Stimulated activated CD4-positive, alpha-beta T cell treated with anti-CD3 and anti-CD28 coated beads, Interleukin-2, amount 100 ng/mL, for 48 hours (primary cell): ENCODE data around the gene U2AF2.
"Not testable (repeated sequence)": the region's sequence is repeated elsewhere in the genome, so short reads cannot be mapped to it uniquely, and the experiment has no call there.

ENCODE experiments used
- DNase-seq, 2 donors: peaks; one replicate each; pipeline ENCODE4 v3.0.0-alpha.2; 2020

U2AF2 gene

DNA sequence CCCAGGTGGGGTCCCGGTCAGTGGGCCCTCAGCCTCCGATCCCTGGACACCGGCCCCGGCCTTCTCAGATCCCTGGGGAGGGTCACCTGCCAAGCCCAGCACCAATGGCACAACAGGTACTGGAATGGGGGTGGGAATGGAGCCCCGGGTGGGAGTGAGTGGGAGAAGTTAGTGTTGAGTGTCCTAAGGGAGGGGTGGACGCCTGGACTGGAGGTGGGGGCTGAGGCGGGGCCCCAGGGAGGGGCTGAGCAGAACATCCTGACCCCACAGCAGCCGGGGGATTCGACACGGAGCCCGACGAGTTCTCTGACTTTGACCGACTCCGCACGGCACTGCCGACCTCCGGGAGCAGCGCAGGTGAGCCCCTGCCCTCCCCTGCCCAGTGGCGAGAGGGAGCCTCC is 37.8 kb downstream of the U2AF2 start:
- no peak for DNase-seq

- DNase-seq = no peak
Observed at GRCh38 chr19:55693336-55693974, 38.6 kb downstream of the U2AF2 start.

DNA sequence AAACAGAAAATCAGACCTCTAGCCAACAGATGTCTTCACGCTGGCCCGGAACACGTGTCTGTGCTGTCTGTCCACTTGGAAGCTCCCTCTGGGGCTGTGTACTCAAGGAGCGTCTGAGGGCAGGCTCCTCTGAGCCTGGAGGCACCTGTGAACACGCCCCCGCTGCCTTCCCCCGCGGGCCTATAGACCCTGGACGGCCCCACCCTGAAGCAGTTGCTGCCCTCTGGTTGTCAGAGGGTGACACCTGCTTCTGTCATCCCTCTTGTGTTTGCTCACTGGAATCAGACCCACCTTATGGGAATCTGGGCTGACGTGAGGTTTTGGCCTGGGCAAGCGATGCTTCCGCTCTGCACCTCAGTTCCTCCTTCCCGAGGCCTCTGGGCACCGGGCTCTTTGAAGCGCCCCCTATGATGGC is 39.4 kb downstream of the U2AF2 start:
- no peak for DNase-seq

- no peak for DNase-seq
Observed at GRCh38 chr19:55694656-55695491, 40.0 kb downstream of the U2AF2 start.

DNA sequence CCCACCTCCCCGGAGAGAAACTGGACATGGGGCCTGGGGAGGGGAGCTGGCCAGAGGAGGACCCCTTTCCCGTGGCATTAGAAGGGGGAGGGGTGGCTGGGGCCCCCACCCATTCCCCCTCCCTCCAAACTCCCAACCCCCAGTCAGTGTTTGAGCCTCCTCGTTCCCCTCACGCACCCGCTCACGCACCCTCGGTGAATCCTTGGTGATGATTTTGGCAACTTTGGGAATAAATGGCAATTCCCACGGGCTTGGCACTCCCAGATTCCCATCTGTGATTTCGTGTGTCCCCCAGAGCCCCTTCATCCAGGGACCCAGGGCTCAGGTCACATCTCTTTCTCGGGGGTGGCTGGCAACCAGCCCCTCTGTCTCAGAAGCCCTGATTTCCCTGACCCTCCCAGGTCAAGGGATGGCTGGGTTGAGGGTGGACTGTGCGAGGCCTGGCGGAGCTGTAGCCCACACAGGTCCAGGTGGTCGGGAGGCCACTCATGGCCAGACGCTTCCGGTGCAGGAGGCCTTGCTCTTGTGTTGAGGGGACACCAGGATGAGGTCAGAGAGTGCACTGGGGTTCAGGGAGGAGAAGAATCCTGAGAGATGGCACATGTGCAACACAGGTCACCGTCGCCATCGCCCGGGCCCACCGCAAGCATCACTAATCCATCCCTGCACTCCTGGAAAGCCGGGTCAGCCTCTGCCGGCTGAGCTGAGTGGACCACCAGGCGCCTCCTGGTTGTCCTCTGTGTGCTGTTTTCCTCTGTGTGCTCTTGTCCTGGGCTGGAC is 40.9 kb downstream of the U2AF2 start:
- no peak for DNase-seq

GRCh38 chr19:55696301-55697068 is 41.6 kb downstream of the U2AF2 start:
- no peak for DNase-seq

DNA sequence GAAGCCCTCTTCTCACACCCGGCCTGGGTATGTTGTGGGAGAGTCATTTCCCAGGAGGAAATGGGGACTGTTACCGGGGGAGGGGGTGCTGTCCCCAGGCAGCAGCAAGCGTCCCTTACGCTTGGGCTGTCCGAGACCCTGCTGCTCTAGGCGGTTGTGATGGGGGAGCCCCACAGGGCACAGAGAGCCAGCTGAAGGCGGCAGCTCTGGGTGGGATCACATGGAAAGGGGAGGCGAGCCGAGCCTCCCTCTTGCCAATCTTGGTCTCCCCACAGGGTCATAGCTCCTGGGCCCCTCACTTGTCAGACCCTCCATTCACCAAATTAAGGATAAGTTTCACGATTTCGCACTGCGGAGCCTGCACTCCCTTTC is 42.2 kb downstream of the U2AF2 start:
- no peak for DNase-seq

DNA sequence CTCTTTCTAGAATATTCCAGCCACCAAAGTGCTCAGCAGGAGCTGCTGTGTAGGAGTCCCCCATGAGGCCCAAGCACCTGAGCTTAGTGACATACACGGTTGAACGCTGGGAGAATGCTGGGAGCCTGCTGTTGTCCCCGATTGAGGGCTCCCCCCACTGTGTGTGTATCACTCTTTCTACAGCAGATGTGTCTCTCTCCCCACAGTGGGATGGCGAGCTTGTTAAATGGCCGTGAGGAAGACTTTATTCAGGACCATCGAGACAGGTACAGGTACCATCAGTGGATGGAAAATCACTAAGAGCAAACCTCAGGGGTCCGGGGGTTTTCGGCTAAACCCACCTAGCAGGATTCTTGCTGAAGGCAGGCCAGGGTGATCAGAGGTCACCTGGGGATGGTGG is 42.9 kb downstream of the U2AF2 start:
- no peak for DNase-seq

DNA sequence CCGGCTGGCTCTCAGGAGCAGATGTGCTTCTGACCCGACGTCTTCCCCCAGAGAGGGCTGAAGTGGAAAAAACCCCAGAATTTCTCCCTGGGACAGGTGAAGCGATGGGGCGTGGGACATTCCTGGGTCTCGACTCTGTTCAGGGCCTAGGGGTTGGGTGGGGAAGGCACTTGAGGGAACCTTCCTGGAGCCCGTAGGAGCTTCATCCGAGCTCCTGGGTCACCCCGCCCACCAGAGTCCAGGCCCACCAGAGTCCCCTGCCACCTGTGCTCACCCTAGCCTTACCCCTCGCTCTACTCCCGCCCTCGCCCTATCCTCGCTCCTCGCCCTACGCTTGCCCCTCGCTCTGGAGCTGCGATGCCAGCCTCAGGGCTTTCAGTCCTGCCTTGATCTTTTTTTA is 43.4 kb downstream of the U2AF2 start:
- no peak for DNase-seq

DNA sequence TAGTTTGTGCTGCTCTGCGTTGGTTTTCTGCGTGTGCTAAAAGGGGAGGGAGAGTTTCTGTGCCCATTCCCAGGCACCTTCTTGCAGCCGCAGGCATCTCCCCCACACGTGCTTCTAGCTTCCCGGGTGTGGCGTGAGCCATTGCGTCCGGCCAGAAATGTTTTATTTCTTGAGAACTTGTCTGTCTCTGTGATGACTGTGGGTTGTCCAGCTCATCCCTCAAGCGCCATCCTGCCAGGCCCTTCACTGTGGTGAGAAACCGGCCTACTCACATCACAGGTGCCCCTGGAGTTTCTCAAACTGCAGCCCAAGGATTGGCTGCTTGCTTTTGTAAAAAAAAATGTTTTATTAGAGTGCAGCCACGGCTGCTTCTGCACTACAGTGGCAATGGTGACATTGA is 44.4 kb downstream of the U2AF2 start:
- DNase-seq = no peak

GRCh38 chr19:55700813-55701212 is 46.0 kb downstream of the U2AF2 start:
- no peak for DNase-seq

GRCh38 chr19:55702131-55702627 is 47.3 kb downstream of the U2AF2 start:
- DNase-seq = no peak

DNA sequence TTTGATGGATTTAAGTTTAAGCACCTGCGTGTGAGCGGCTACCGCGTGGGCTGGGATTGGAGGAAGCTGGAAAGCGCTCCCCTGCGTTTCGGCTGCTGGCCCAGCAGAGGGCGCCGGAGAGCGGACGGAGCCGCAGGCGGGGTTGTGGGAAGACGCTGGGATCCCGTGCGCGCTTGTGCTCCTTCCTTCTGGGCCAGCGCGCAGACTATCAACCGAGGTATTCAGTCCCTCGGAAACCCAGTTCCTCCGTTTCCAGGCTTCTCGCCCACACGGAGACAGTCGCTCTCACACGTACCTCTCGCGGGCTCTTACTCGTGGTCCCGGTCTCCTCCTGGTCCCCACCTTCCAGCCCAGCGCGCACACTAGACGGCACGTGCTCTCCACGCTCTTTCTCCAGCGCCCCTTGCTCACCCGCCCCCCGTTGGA is 49.0 kb downstream of the U2AF2 start:
- DNase-seq = peak; percentile 49 to 59

DNA sequence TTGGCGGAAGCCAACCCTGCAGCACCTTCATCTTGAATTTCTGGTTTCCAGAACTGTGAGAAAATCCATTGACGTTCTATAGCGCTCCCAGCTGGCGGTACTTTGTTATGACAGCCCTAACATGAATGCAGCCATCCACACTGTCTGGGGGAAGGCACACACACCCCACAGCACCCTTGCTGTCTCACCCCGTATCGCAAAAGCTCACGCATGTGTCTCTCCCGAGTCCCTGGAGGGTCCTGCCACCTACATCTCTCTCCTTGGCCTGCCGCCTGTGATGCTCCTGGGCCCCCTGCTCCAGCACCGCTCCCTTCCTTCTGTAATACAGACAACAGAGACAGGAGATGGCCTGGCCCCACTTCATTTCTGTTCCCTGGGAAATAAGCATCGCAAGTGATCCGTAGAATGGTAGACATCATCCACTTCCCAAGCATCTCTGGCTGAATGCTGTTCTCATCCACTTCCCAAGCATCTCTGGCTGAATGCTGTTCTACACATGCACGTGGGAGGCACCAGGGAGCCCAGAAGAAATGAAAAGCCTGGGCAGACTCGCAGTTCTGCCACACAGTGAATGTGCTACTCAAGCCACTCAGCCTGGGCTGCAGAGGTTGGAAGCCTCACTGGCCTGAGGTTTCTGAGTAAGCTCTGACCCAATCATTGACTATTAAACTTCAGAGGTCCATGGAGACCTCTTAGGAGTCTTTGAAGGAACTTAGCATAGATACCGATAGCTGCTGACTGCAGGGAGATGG is 49.8 kb downstream of the U2AF2 start:
- DNase-seq = no peak

- DNase-seq = no peak
Observed at GRCh38 chr19:55705972-55706371, 51.1 kb downstream of the U2AF2 start.

GRCh38 chr19:55711719-55712118 is 56.9 kb downstream of the U2AF2 start:
- no peak for DNase-seq

DNA sequence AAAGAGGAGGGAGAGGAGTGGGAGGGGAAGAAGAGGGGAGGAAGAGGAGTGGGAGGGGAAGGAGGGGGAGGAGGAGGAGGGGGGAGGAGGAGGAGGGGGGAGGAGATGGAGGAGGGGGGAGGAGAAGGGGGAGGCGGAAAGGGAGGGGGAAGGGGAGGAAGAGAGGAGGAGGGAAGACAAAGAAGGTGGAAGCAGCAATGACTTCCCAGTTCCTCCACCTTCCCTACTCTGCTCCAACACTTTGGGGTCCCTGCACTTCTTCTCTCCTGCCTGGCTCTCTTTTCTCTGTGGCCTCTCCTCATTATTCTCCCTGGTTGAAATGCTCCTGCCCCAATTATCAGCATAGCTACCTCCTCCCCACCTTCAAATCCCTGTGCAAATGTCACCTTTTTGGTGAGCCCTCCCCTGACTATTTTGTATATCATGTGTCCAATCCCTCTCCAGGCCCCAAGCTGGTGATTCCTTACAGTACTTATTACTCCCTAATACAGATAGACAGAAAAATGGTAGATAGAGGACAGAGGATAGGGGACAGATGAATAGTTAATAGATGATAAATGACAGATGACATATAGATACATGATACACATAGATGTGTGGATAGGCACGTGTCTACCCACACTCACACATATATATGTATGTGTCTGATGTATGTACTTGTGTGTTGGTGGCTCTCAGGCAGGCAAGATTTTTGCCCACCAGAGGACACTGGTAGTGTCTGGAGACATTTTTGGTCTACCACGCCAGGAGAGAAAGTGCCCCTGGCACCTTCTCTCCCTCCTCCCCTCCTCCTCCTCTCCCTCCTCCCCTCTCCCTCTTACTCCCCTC is 58.2 kb downstream of the U2AF2 start:
- no peak for DNase-seq

DNA sequence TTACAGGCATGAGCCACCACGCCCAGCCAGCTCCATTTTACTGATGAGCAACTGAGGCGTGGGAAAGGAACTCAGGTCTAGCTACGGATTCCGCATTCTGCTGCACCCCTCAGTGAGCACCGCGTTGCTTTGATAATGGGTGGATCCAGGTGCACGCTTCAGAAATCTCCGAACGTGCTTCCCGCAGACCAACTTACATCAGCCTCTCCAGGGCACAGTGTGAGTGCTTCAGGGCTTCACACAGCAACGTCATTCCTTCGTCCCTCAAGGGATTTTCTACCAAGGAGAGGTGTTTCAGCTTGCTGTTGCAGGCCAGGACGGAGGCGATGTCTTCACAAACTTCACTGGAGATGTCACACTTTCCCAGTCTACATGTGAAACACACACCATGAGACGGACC is 61.7 kb downstream of the U2AF2 start:
- no peak for DNase-seq

GRCh38 chr19:55717251-55717650 is 62.4 kb downstream of the U2AF2 start:
- DNase-seq = no peak

GRCh38 chr19:55717879-55718711 is 63.3 kb downstream of the U2AF2 start:
- DNase-seq = not testable (repeated sequence)
